K562 (cell line): ENCODE data around the gene TRAPPC5. TPM values are rescaled to one million over a fixed set of nuclear protein-coding genes. Genes with fewer than 3 reads are reported as not detected.

Experiments used
- ATF3 ChIP-seq, 2 experiments: fragments of 450-650 bp in 1 of 2; sonication (generic) in 1 of 2; formaldehyde crosslinking in 1 of 2; IDR thresholded peaks in 1 of 2; conservative IDR thresholded peaks in 1 of 2; 2 replicates each; pipeline versions ENCODE4 v1.6.1 to v1.8.1; 2016 to 2023; ENCODE audit warnings: mild to moderate bottlenecking in 2 of 2, moderate library complexity in 2 of 2, inconsistent platforms in 1 of 2, missing genetic modification reagents in 1 of 2
- CREBBP ChIP-seq: IDR thresholded peaks from one replicate; pipeline ENCODE4 v1.6.1; 2012; ENCODE audit warnings: low read depth, mild to moderate bottlenecking, control low read depth, inconsistent platforms, low read length
- HDAC8 ChIP-seq: fragments of 450-650 bp; IDR thresholded peaks from 2 replicates; pipeline ENCODE4 v1.6.1; 2016; ENCODE audit warnings: mild to moderate bottlenecking, missing genetic modification characterization, moderate library complexity, missing compliant biosample characterization
- IRF9 ChIP-seq: fragments of 450-650 bp; IDR thresholded peaks from 2 replicates; pipeline ENCODE4 v1.6.1; 2016; ENCODE audit warnings: missing biosample characterization, missing genetic modification characterization
- NELFE ChIP-seq: IDR thresholded peaks from 2 replicates; pipeline ENCODE4 v1.6.1; 2011; ENCODE audit warnings: mild to moderate bottlenecking; ENCODE audit not compliant: insufficient read depth, insufficient read length
- POU5F1 ChIP-seq: fragments of 150-350 bp; IDR thresholded peaks from 2 replicates; pipeline ENCODE4 v1.6.1; 2014; ENCODE audit warnings: borderline replicate concordance, low read length, low read depth, mild to moderate bottlenecking; ENCODE audit not compliant: partially characterized antibody
- PTBP1 ChIP-seq: fragments of 200-400 bp; formaldehyde crosslinking; IDR thresholded peaks from 2 replicates; pipeline ENCODE4 v1.6.1; 2017; ENCODE audit warnings: low read depth, low read length
- REST ChIP-seq, 2 experiments: fragments of 450-650 bp; formaldehyde crosslinking in 1 of 2; IDR thresholded peaks; 2 replicates each; pipeline versions ENCODE4 v1.4.0 to v1.6.1; 2014 to 2020; ENCODE audit warnings: mild to moderate bottlenecking in 2 of 2, borderline replicate concordance in 1 of 2, low read depth in 1 of 2
- SUPT5H ChIP-seq: fragments of 450-650 bp; IDR thresholded peaks from 2 replicates; pipeline ENCODE4 v1.6.1; 2016
- TCF7 ChIP-seq: sonication (generic); IDR thresholded peaks from 2 replicates; pipeline ENCODE4 v1.6.1; 2016; ENCODE audit warnings: antibody characterized with exemption, borderline replicate concordance
- ZEB2 ChIP-seq: fragments of 450-650 bp; IDR thresholded peaks from 2 replicates; pipeline ENCODE4 v1.6.1; 2016
- ZMIZ1 ChIP-seq, 2 experiments: fragments of 150-350 bp in 1 of 2; IDR thresholded peaks; 2 replicates each; pipeline ENCODE4 v1.6.1; 2012 to 2016; ENCODE audit warnings: low read depth in 2 of 2, low read length in 2 of 2, mild to moderate bottlenecking in 1 of 2, moderate library complexity in 1 of 2
- ZNF668 ChIP-seq: fragments of 250-450 bp; sonication (Bioruptor Pico); IDR thresholded peaks from 2 replicates; pipeline ENCODE4 v1.8.0; 2022; ENCODE audit warnings: mild to moderate bottlenecking, inconsistent platforms
- polyA plus RNA-seq, 8 experiments: library from polyadenylated mRNA; depleted of rRNA in 4 of 8; stranded (reverse) in 5 of 8; unstranded in 3 of 8; fragments of >200 nt; fragmentation: Nextera tagmentation in 2 of 8; fragmentation: Illumina TruSeq in 1 of 8; extraction: Ambion mirVana in 2 of 8; extraction: Trizol in 1 of 8; gene quantifications; 2 replicates each; pipeline versions ENCODE4 v1.2.1 to v1.2.3, GENCODE V29; 2011 to 2014; ENCODE audit warnings: inconsistent platforms in 1 of 8, missing spikeins in 1 of 8
- total RNA-seq, 7 experiments: library from RNA; depleted of rRNA in 6 of 7; stranded (reverse); fragments of >200 nt in 6 of 7; fragmentation: Illumina TruSeq in 2 of 7; extraction: Trizol in 2 of 7; gene quantifications; 2 replicates each; pipeline versions ENCODE4 v1.2.1 to v1.2.3, GENCODE V29; 2011 to 2021; ENCODE audit warnings: low replicate concordance in 1 of 7

Gene TRAPPC5
- total and polyA plus RNA-seq, 9 of the 15 experiments (the other 6 are each of a cell fraction or from before 2014, with no cell fraction given): 2.0 to 76.9 (median 29.3) TPM

GRCh38 chr19:7652061-7652641 is 28.5 kb upstream of the TRAPPC5 start (continued):
- TF ChIP-seq REST (IDR thresholded peaks at IDR 0.05; ENCODE audit: borderline replicate concordance): peak; percentile 81
- TF ChIP-seq REST (CRISPR knock-in tag; IDR thresholded peaks at IDR 0.05; ENCODE audit: low read depth): no peak
- peak; percentile 35; the same call in 1 of the 2 replicates for TF ChIP-seq IRF9 (tag)
- no peak for TF ChIP-seq POU5F1
- TF ChIP-seq ZMIZ1 (IDR thresholded peaks at IDR 0.05; ENCODE audit: low read depth in 2 of 2, low read length in 2 of 2): no peak
- no peak for TF ChIP-seq PTBP1
- no peak for TF ChIP-seq NELFE
- peak; percentile 100 for TF ChIP-seq TCF7
- TF ChIP-seq ZEB2: 0 out of 2 replicates have a peak, but pooled peaks have one; percentile 40
- no peak for TF ChIP-seq SUPT5H
- no peak for TF ChIP-seq HDAC8 (tag)
- TF ChIP-seq ATF3 (IDR thresholded peaks at IDR 0.05): peak; percentile 96
- TF ChIP-seq ATF3 (CRISPR knock-in tag; conservative IDR thresholded peaks at IDR 0.05): no peak; the same call in none of the 2 replicates
- no peak for TF ChIP-seq ZNF668 (CRISPR knock-in tag)
- no peak for TF ChIP-seq CREBBP
